ENCODE data around the gene CACNA2D4. TPM values are rescaled to one million over a fixed set of nuclear protein-coding genes. Genes with fewer than 3 reads are reported as not detected.

Gene CACNA2D4
- total and polyA plus RNA-seq, 5 donors from 2014 or later: 2.9 to 10.4 (median 6.4) TPM

DNA sequence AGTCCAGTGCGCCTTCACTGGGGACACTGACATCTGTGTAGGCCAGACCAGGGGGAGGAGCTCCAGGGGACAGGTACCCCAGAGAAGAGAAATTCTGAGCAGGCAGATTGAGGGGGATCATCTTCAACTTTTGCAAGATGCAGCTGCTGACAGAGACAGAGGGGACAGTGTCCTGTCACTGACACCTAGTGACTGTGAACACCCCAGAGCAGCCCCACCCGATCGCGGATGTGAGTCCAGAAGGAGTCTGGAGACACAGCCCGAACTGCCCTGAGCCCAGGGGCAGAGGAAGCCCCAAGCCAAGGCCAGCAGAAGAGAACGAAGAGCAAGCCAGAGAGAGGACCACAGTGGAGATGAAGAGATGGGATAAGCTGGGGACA lies 119.8 kb downstream of the CACNA2D4 start:
- H3K27ac Mint-ChIP-seq: peak overlapping the region in 2 of 3 donors; percentile 17 to 86

GRCh38 chr12:1797991-1798640 lies 120.3 kb downstream of the CACNA2D4 start:
- no peaks in the 10 kb centered on the region for H3K9me3 Mint-ChIP-seq
- no peaks in the 10 kb centered on the region for H3K36me3 Mint-ChIP-seq
- peaks cover 0 to 16% (median 3%) of the 10 kb centered on the region in 4 donors for H3K4me1 Mint-ChIP-seq
- no peak for ATAC-seq (ENCODE audit: low read depth in 2 of 2)
- Histone ChIP-seq H3K36me3 (ENCODE audit: control insufficient read depth, insufficient read depth, low read length) (no peaks in the 10 kb centered on the region), H3K27me3 (ENCODE audit: control insufficient read depth, insufficient read depth, low read length) (no peaks in the 10 kb centered on the region), H3K4me1 (ENCODE audit: control insufficient read depth, insufficient read depth, low read length, poor library complexity, severe bottlenecking) (peaks cover 14% of the 10 kb centered on the region), H3K4me3 (ENCODE audit: low read depth, low read length) (no peak overlapping the region), H3K27ac (ENCODE audit: insufficient read depth, low read length, poor library complexity, severe bottlenecking) (peak overlapping the region; percentile 80), H3K9me3 (ENCODE audit: control insufficient read depth in 2 of 2, low read length in 2 of 2) (no peaks in the 10 kb centered on the region)
- DNase-seq: no peak
- peak overlapping the region in 1 of 3 donors; percentile 86 for H3K27ac Mint-ChIP-seq
- H3K4me3 Mint-ChIP-seq: peak overlapping the region in 3 of 4 donors; percentile 15 to 59 (median 55)
- H3K27me3 Mint-ChIP-seq: no peaks in the 10 kb centered on the region

More for the DNA sequence above, 119.8 kb downstream of the CACNA2D4 start:
- no peaks in the 10 kb centered on the region for H3K27me3 ChIP-seq (ENCODE audit: control insufficient read depth, insufficient read depth, low read length)
- H3K27me3 Mint-ChIP-seq: no peaks in the 10 kb centered on the region
- H3K4me3 Mint-ChIP-seq: peak overlapping the region in 2 of 4 donors; percentile 22 to 24
- DNase-seq: no peak
- no peak overlapping the region for H3K4me3 ChIP-seq (ENCODE audit: low read depth, low read length)
- no peaks in the 10 kb centered on the region for H3K9me3 Mint-ChIP-seq
- no peak for ATAC-seq (ENCODE audit: low read depth in 2 of 2)
- H3K36me3 Mint-ChIP-seq: no peaks in the 10 kb centered on the region
- no peaks in the 10 kb centered on the region for H3K9me3 ChIP-seq (ENCODE audit: control insufficient read depth in 2 of 2, low read length in 2 of 2)
- no peaks in the 10 kb centered on the region for H3K36me3 ChIP-seq (ENCODE audit: control insufficient read depth, insufficient read depth, low read length)
- no peak overlapping the region for H3K27ac ChIP-seq (ENCODE audit: insufficient read depth, low read length, poor library complexity, severe bottlenecking)
- peaks cover 0 to 16% (median 3%) of the 10 kb centered on the region in 4 donors for H3K4me1 Mint-ChIP-seq
- peaks cover 14% of the 10 kb centered on the region for H3K4me1 ChIP-seq (ENCODE audit: control insufficient read depth, insufficient read depth, low read length, poor library complexity, severe bottlenecking)

DNA sequence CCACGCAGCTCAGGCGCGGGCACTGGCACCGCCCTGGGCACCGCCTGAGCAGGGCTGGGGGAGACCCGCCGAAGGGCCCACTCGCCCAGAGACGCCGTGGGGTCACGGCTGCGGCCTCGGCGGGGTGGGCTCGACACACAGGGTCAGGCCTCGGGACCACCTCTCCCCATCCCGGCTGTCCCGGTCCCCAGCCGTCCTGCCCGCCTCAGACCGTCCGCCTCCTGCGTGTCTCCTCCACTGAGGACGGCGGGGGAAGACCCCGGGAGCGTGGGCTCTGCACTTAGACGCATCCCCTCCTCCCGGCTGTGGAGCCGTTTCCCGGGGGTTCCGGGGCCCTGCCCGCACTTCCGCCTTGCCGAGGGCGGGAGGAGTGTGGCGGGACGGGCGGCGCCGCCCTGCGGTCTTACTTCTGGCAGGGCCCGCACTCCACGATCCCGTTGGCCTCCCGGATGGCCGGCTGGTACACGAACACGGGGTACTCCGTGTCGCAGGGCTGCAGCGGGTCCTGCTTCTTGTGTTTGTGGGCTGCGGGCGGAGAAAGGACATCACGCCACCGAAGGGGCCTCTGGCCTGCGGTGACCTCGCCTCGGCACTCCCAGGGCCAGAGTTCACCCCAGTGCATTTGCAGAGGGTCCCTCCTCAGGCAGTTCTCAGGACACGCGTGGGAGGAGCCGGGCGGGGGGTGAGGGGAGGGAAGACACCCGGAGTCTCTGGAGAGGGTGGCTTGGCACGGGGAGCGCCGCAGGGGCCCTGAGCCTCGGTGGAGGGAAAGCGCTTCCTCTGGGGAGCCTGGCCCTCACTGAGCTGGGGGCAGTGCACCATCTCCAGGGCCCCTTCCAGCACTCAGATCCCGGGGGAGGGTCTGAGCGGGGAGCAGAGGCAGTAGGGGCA lies 121.2 kb downstream of the CACNA2D4 start:
- Mint-ChIP-seq H3K4me1 (peaks cover 0 to 17% (median 3%) of the 10 kb centered on the region in 4 donors), H3K9me3 (no peaks in the 10 kb centered on the region), H3K36me3 (no peaks in the 10 kb centered on the region), H3K27me3 (no peaks in the 10 kb centered on the region), H3K27ac (peak overlapping the region in 1 of 3 donors; percentile 66), H3K4me3 (peak overlapping the region; percentile 80 to 100 (median 84))
- H3K27ac ChIP-seq (ENCODE audit: insufficient read depth, low read length, poor library complexity, severe bottlenecking): peak overlapping the region; percentile 80
- H3K27me3 ChIP-seq (ENCODE audit: control insufficient read depth, insufficient read depth, low read length): no peaks in the 10 kb centered on the region
- DNase-seq: peak; percentile 45 to 67 (median 54)
- no peaks in the 10 kb centered on the region for H3K36me3 ChIP-seq (ENCODE audit: control insufficient read depth, insufficient read depth, low read length)
- H3K4me1 ChIP-seq (ENCODE audit: control insufficient read depth, insufficient read depth, low read length, poor library complexity, severe bottlenecking): peaks cover 14% of the 10 kb centered on the region
- H3K9me3 ChIP-seq (ENCODE audit: control insufficient read depth in 2 of 2, low read length in 2 of 2): no peaks in the 10 kb centered on the region
- no peak for ATAC-seq (ENCODE audit: low read depth in 2 of 2)
- peak overlapping the region; percentile 7 for H3K4me3 ChIP-seq (ENCODE audit: low read depth, low read length)

DNA sequence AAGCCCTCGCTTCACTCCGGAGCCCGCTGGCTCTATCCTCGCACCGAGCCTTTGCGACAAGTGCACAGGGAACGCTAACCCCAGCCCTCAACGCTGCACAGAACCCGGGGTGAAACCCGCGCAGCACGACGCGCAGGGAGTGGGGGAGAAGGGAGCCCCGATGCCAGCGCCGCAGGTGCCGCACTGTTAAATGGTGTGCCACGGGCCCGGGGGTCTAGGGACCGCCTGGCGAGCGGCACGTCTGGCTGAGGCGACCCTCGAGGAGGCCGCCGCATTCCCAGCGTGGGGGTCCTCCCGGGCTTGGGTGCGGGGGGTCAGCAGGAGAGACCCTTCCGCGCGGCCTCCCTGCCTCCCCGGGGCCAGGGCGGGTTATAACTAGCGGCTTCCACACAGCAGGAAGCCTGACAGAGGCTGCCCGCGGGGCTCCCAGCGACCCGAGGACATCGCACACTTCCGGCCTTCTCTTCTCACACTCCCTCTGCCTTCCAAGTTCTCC lies 121.9 kb downstream of the CACNA2D4 start:
- Mint-ChIP-seq H3K27ac (peak overlapping the region; percentile 85 to 93 (median 92)), H3K4me3 (peak overlapping the region; percentile 92 to 100 (median 94)), H3K27me3 (no peaks in the 10 kb centered on the region), H3K36me3 (no peaks in the 10 kb centered on the region), H3K9me3 (no peaks in the 10 kb centered on the region), H3K4me1 (peaks cover 6 to 24% (median 6%) of the 10 kb centered on the region in 4 donors)
- Histone ChIP-seq H3K4me1 (ENCODE audit: control insufficient read depth, insufficient read depth, low read length, poor library complexity, severe bottlenecking) (peaks cover 20% of the 10 kb centered on the region), H3K4me3 (ENCODE audit: low read depth, low read length) (peak overlapping the region; percentile 82), H3K27ac (ENCODE audit: insufficient read depth, low read length, poor library complexity, severe bottlenecking) (peak overlapping the region; percentile 80), H3K9me3 (ENCODE audit: control insufficient read depth in 2 of 2, low read length in 2 of 2) (no peaks in the 10 kb centered on the region), H3K27me3 (ENCODE audit: control insufficient read depth, insufficient read depth, low read length) (no peaks in the 10 kb centered on the region), H3K36me3 (ENCODE audit: control insufficient read depth, insufficient read depth, low read length) (no peaks in the 10 kb centered on the region)
- DNase-seq (peak in 2 of 3 donors; percentile 27 to 69), ATAC-seq (ENCODE audit: low read depth in 2 of 2) (peak; percentile 10 to 14)

- H3K4me3 ChIP-seq (ENCODE audit: low read depth, low read length): peak overlapping the region; percentile 82
- no peaks in the 10 kb centered on the region for H3K9me3 ChIP-seq (ENCODE audit: control insufficient read depth in 2 of 2, low read length in 2 of 2)
- peak overlapping the region; percentile 85 to 93 (median 92) for H3K27ac Mint-ChIP-seq
- peak overlapping the region; percentile 92 to 100 (median 94) for H3K4me3 Mint-ChIP-seq
- peaks cover 26% of the 10 kb centered on the region for H3K4me1 ChIP-seq (ENCODE audit: control insufficient read depth, insufficient read depth, low read length, poor library complexity, severe bottlenecking)
- no peaks in the 10 kb centered on the region for H3K27me3 ChIP-seq (ENCODE audit: control insufficient read depth, insufficient read depth, low read length)
- H3K27me3 Mint-ChIP-seq: no peaks in the 10 kb centered on the region
- H3K4me1 Mint-ChIP-seq: peaks cover 11 to 30% (median 12%) of the 10 kb centered on the region in 4 donors
- H3K36me3 ChIP-seq (ENCODE audit: control insufficient read depth, insufficient read depth, low read length): no peaks in the 10 kb centered on the region
- ATAC-seq (ENCODE audit: low read depth in 2 of 2): peak; percentile 96 to 97
- H3K36me3 Mint-ChIP-seq: no peaks in the 10 kb centered on the region
- peak; percentile 88 to 95 (median 92) for DNase-seq
- no peaks in the 10 kb centered on the region for H3K9me3 Mint-ChIP-seq
- peak overlapping the region; percentile 80 for H3K27ac ChIP-seq (ENCODE audit: insufficient read depth, low read length, poor library complexity, severe bottlenecking)
Observed at GRCh38 chr12:1795785-1796514, 122.5 kb downstream of the CACNA2D4 start.

DNA sequence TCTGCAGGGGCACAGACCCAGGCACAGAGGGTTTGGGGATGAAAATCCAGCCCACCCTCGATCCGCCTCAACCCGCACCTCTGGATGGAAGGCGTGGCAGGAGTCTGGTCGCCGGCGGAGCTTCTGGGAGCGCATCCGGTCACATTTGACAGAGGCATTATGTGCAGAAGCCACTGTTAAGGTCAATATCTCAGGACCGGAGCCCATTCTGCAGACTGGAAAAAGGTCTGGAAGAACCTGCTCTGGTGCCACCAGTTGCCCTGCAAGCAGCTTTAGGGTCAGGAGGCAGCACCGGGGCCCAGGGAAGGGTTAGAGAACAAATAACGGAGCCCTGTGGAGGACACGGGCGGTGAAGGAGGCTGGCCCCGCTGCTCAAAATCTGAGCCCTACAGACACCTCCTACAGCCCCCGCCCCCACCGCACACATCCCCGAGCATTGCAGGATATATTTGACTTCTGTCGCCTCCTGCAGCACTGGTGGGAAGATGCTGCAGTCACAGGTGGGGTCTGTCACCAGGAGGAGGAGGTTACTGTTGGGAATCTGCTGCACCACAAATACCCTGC lies 123.1 kb downstream of the CACNA2D4 start:
- H3K27ac ChIP-seq (ENCODE audit: insufficient read depth, low read length, poor library complexity, severe bottlenecking): no peak overlapping the region
- Mint-ChIP-seq H3K9me3 (no peaks in the 10 kb centered on the region), H3K27me3 (no peaks in the 10 kb centered on the region), H3K4me3 (peak overlapping the region; percentile 65 to 100 (median 92)), H3K36me3 (no peaks in the 10 kb centered on the region), H3K4me1 (peaks cover 13 to 36% (median 18%) of the 10 kb centered on the region in 4 donors), H3K27ac (peak overlapping the region in 1 of 3 donors; percentile 85)
- H3K27me3 ChIP-seq (ENCODE audit: control insufficient read depth, insufficient read depth, low read length): no peaks in the 10 kb centered on the region
- no peak for DNase-seq
- H3K36me3 ChIP-seq (ENCODE audit: control insufficient read depth, insufficient read depth, low read length): no peaks in the 10 kb centered on the region
- peaks cover 30% of the 10 kb centered on the region for H3K4me1 ChIP-seq (ENCODE audit: control insufficient read depth, insufficient read depth, low read length, poor library complexity, severe bottlenecking)
- no peaks in the 10 kb centered on the region for H3K9me3 ChIP-seq (ENCODE audit: control insufficient read depth in 2 of 2, low read length in 2 of 2)
- no peak for ATAC-seq (ENCODE audit: low read depth in 2 of 2)
- no peak overlapping the region for H3K4me3 ChIP-seq (ENCODE audit: low read depth, low read length)
